Peyer's patch (tissue), 4 donors: Measurements from ENCODE around the gene DLG3.

Experiments used
- CTCF ChIP-seq, 6 experiments: fragments of 450-650 bp in 4 of 6; fragments of 200-600 bp in 2 of 6; sonication (generic) in 1 of 6; IDR thresholded peaks; one replicate each; pipeline ENCODE4 v1.5.1; 2017 to 2019; ENCODE audit warnings: antibody characterized with exemption in 6 of 6, mild to moderate bottlenecking in 3 of 6, moderate library complexity in 1 of 6
- POLR2A ChIP-seq, 2 donors: fragments of 450-650 bp; IDR thresholded peaks; one replicate each; pipeline ENCODE4 v1.5.1; 2017; ENCODE audit warnings: antibody characterized with exemption in 2 of 2, mild to moderate bottlenecking in 2 of 2, moderate library complexity in 2 of 2

DNA sequence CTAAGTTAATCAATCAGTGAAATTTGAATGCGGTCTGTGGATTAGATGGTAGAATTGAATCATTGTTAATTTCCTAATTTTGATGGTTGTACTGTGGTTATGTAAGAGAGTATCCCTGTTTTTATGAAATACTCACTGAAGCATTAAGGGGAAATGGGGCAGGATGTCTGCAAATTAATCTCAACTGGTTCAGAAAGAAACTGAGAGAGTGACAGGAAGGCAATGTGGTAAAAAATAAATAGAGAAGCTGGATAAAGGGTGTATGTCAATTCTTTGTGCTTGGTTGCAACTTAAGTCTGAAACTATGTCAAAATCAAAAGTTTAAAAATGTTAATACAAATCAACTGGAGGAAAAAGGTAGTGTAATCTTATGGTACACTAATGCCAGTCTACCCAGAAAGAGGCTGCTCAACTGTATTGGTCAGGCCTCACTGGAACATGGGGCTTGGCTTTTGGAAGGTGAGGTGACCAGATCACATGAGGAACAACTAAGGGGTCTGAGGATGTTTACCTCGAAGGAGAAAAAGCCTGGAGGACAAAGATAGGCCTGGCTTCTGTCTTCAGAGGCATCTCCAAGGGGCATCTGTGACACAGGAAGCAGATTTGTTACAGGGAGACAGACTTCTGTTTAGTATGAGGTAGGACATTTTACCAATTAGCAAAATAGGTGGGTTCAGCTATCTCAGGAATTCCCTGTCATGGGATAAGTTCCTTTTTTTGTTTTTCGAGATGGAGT, 83.1 kb downstream of the DLG3 start:
- TF ChIP-seq CTCF (IDR thresholded peaks at IDR 0.05) (no peak), POLR2A (IDR thresholded peaks at IDR 0.05) (no peak)
